ENCODE results near the gene AQP12B.

GRCh38 chr2:240627736-240628506 is 54.8 kb downstream of the AQP12B start:
- TF ChIP-seq, protein P1, sequence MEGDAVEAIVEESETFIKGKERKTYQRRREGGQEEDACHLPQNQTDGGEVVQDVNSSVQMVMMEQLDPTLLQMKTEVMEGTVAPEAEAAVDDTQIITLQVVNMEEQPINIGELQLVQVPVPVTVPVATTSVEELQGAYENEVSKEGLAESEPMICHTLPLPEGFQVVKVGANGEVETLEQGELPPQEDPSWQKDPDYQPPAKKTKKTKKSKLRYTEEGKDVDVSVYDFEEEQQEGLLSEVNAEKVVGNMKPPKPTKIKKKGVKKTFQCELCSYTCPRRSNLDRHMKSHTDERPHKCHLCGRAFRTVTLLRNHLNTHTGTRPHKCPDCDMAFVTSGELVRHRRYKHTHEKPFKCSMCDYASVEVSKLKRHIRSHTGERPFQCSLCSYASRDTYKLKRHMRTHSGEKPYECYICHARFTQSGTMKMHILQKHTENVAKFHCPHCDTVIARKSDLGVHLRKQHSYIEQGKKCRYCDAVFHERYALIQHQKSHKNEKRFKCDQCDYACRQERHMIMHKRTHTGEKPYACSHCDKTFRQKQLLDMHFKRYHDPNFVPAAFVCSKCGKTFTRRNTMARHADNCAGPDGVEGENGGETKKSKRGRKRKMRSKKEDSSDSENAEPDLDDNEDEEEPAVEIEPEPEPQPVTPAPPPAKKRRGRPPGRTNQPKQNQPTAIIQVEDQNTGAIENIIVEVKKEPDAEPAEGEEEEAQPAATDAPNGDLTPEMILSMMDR (conservative IDR thresholded peaks at IDR 0.05; ENCODE audit: low read depth, low read length), result no peak
- TF ChIP-seq EZH2phosphoT487 (IDR thresholded peaks at IDR 0.05; ENCODE audit: borderline replicate concordance, low read length) (no peak), EZH2 (IDR thresholded peaks at IDR 0.05; ENCODE audit: low read length, unreplicated experiment) (no peak)
